ENCODE data around the gene KIFC1. TPM values are rescaled to one million over a fixed set of nuclear protein-coding genes. Genes with fewer than 3 reads are reported as not detected.

Gene KIFC1
- total RNA-seq, 1 experiment from 2014 or later: 73.8 TPM

GRCh38 chr6:33456156-33456555 lies 64.5 kb downstream of the KIFC1 start:
- H3T11ph ChIP-seq (ENCODE audit: low read length): no peak overlapping the region
- H3K4me3 Mint-ChIP-seq: peak overlapping the region; percentile 96 to 98; a peak in 4 of 5 replicates
- H2AK5ac ChIP-seq (ENCODE audit: insufficient read length, low read length): no peak overlapping the region
- no peaks in the 10 kb centered on the region for H3K9me3 Mint-ChIP-seq
- no peak overlapping the region for H2BK120ac ChIP-seq (ENCODE audit: low read depth, low read length, poor library complexity, severe bottlenecking)
- H3K9me3 ChIP-seq (ENCODE audit: control insufficient read depth, low read depth, low read length): no peaks in the 10 kb centered on the region
- no peak overlapping the region for H3K27ac Mint-ChIP-seq
- H3K27me3 Mint-ChIP-seq (ENCODE audit: low read depth): peaks cover 6% of the 10 kb centered on the region; the same call in 1 of the 2 replicates
- no peak overlapping the region for H3K4ac ChIP-seq (ENCODE audit: low read depth, low read length)
- no peak overlapping the region for H2BK5ac ChIP-seq (ENCODE audit: insufficient read length, low read length)
- no peaks in the 10 kb centered on the region for H3K27me3 ChIP-seq (ENCODE audit: insufficient read depth, low read length)
- no peaks in the 10 kb centered on the region for H3K79me2 ChIP-seq (ENCODE audit: insufficient read depth, low read length)
- no peak overlapping the region for H3K9ac ChIP-seq (ENCODE audit: extremely low read depth, insufficient read length, low read length)
- H4K8ac ChIP-seq (replicated peaks; ENCODE audit: insufficient read length, low read depth, low read length): no peak overlapping the region
- no peak for TF ChIP-seq CTCF (conservative IDR thresholded peaks at IDR 0.05)
- H2BK15ac ChIP-seq (ENCODE audit: low read depth, low read length): no peak overlapping the region
- H3K23ac ChIP-seq (ENCODE audit: insufficient read length, low read depth, low read length): no peak overlapping the region
- H2BK12ac ChIP-seq (ENCODE audit: insufficient read length, low read depth, low read length): no peak overlapping the region
- no peaks in the 10 kb centered on the region for H3K4me1 ChIP-seq (ENCODE audit: insufficient read depth, low read length)
- no peak overlapping the region for H3K18ac ChIP-seq (ENCODE audit: insufficient read length, low read depth, low read length)
- no CpG with 5 or more reads among the region's 12 CpGs for WGBS (ENCODE audit: extremely low coverage, insufficient read length, low lambda C conversion rate)
- H4K20me1 ChIP-seq (ENCODE audit: control insufficient read depth, insufficient read depth, insufficient read length): no peaks in the 10 kb centered on the region
- no peak overlapping the region for H4K91ac ChIP-seq (ENCODE audit: insufficient read length, low read depth, low read length)
- no peak overlapping the region for H4K5ac ChIP-seq (ENCODE audit: insufficient read length, low read depth, low read length)
- H3K56ac ChIP-seq (ENCODE audit: insufficient read length, low read depth, low read length): no peak overlapping the region
- no peak overlapping the region for H2BK20ac ChIP-seq (ENCODE audit: low read depth, low read length, poor library complexity, severe bottlenecking)
- H3K4me2 ChIP-seq (ENCODE audit: insufficient read depth, insufficient read length, low read length): no peak overlapping the region
- H3K14ac ChIP-seq (ENCODE audit: insufficient read depth, low read length): no peak overlapping the region
- DNase-seq: no peak
- H3K79me1 ChIP-seq (ENCODE audit: insufficient read depth, low read depth, low read length, poor library complexity, severe bottlenecking): no peaks in the 10 kb centered on the region
- H3K36me3 Mint-ChIP-seq (ENCODE audit: insufficient read depth in 1 of 3, low read depth in 3 of 3): peaks cover 12 to 45% (median 35%) of the 10 kb centered on the region in 3 experiments
- peaks cover 10% of the 10 kb centered on the region for H3K23me2 ChIP-seq (ENCODE audit: insufficient read length, low read depth, low read length, poor library complexity, severe bottlenecking)
- H3K27ac ChIP-seq (ENCODE audit: insufficient read length, low read depth, low read length): no peak overlapping the region
- peaks cover 17 to 25% of the 10 kb centered on the region in 2 experiments for H3K4me1 Mint-ChIP-seq
- H2AFZ ChIP-seq (ENCODE audit: low read length): no peak overlapping the region
